K562 (cell line): ENCODE results near the gene PLCD4. TPM values are rescaled to one million over a fixed set of nuclear protein-coding genes. Genes with fewer than 3 reads are reported as not detected.

ENCODE experiments used
- ATAC-seq: fragments of 200-7000 bp; cut with Tn5 transposase; 3 replicates; pipeline ENCODE4 v1.9.1; 2020; ENCODE audit warnings: moderate library complexity
- BruUV-seq: library from RNA; stranded (reverse); fragments of 400-500 nt; replicated peaks from 2 replicates; lab custom pipeline; 2021; lab: Mats Ljungman, UMichigan
- CTCF ChIA-PET: fragments of 300-600 bp; formaldehyde crosslinking; extraction: SDS; loops from one replicate; lab custom pipeline; 2021; ENCODE audit warnings: low intra/inter-chr PET ratio; lab: Yijun Ruan, JAX
- POLR2A ChIA-PET: fragments of 300-600, 350-650 bp; sonication (Branson Sonifier 250); formaldehyde crosslinking; extraction: SDS; loops from one replicate; lab custom pipeline; 2021; ENCODE audit warnings: antibody characterized with exemption, inconsistent platforms; lab: Yijun Ruan, JAX
- DNase-seq, 4 experiments: peaks; one replicate each; pipeline versions ENCODE4 v3.0.0 to v3.0.0-alpha.2; 2011 to 2018; ENCODE audit warnings: low spot score in 3 of 4, mixed read lengths in 3 of 4; ENCODE audit errors: extremely low read depth in 1 of 4
- FAIRE-seq: peaks from 2 replicates; lab custom pipeline; 2011; peaks lifted over from hg19 to GRCh38; lab: Jason Lieb, UNC
- H2AFZ ChIP-seq: 2 replicates; pipeline ENCODE4 v1.6.0; 2011; ENCODE audit warnings: low read depth, low read length, control low read depth, inconsistent platforms
- H3K27ac ChIP-seq: fragments of 200-600 bp; 3 replicates; pipeline ENCODE4 v1.8.0; 2011; ENCODE audit warnings: low read depth, mild to moderate bottlenecking, control low read depth, inconsistent platforms, low read length, moderate library complexity, mixed read lengths; ENCODE audit errors: extremely low read depth
- H3K27me3 ChIP-seq, 2 experiments: fragments of 300-600 bp in 1 of 2; 2 replicates in 1 of 2; 3 replicates in 1 of 2; pipeline versions ENCODE4 v1.6.0 to v1.8.0; 2011; ENCODE audit warnings: inconsistent platforms in 2 of 2, low read length in 2 of 2, mild to moderate bottlenecking in 1 of 2, mixed read lengths in 1 of 2, moderate library complexity in 1 of 2; ENCODE audit not compliant: control insufficient read depth in 2 of 2, insufficient read depth in 2 of 2
- H3K36me3 ChIP-seq: fragments of 300-600 bp; 3 replicates; pipeline ENCODE4 v1.8.0; 2011; ENCODE audit warnings: mild to moderate bottlenecking, low read length, inconsistent platforms; ENCODE audit not compliant: control insufficient read depth, insufficient read depth
- H3K4me1 ChIP-seq, 2 experiments: fragments of 200-600 bp in 1 of 2; replicated peaks in 1 of 2; 2 replicates in 1 of 2; 3 replicates in 1 of 2; pipeline versions ENCODE4 v1.5.1 to v1.8.0; 2011; ENCODE audit warnings: inconsistent platforms in 2 of 2, low read length in 2 of 2, mild to moderate bottlenecking in 1 of 2, mixed read lengths in 1 of 2, moderate library complexity in 1 of 2; ENCODE audit not compliant: control insufficient read depth in 2 of 2, insufficient read depth in 2 of 2
- H3K4me2 ChIP-seq: 2 replicates; pipeline ENCODE4 v1.6.1; 2011; ENCODE audit warnings: low read length, control low read depth, inconsistent platforms, mixed read lengths; ENCODE audit not compliant: insufficient read depth
- H3K4me3 ChIP-seq: fragments of 200-600 bp; sonication (generic), shearing (Covaris generic); 2 replicates; pipeline ENCODE4 v1.5.1; 2016; ENCODE audit warnings: control low read depth, inconsistent platforms
- H3K79me2 ChIP-seq: fragments of 200-600 bp; 3 replicates; pipeline ENCODE4 v1.8.0; 2011; ENCODE audit warnings: low read length, inconsistent platforms; ENCODE audit not compliant: control insufficient read depth, insufficient read depth
- H3K9ac ChIP-seq, 2 experiments: 2 replicates each; pipeline versions ENCODE4 v1.6.0 to v1.6.1; 2011; ENCODE audit warnings: low read depth in 2 of 2, low read length in 2 of 2, control low read depth in 1 of 2, inconsistent platforms in 1 of 2, mild to moderate bottlenecking in 1 of 2, mixed read lengths in 1 of 2; ENCODE audit not compliant: insufficient read depth in 1 of 2
- H3K9me1 ChIP-seq: one replicate; pipeline ENCODE4 v1.6.0; 2011; ENCODE audit warnings: inconsistent platforms, mild to moderate bottlenecking, low read length, moderate library complexity; ENCODE audit not compliant: control insufficient read depth, insufficient read depth
- H3K9me3 ChIP-seq: replicated peaks from 2 replicates; pipeline ENCODE4 v1.5.1; 2011; ENCODE audit warnings: low read depth, low read length, inconsistent platforms; ENCODE audit not compliant: control insufficient read depth, insufficient read depth
- H4K20me1 ChIP-seq: replicated peaks from 2 replicates; pipeline ENCODE4 v1.6.1; 2011; ENCODE audit warnings: low read length, inconsistent platforms, mixed read lengths; ENCODE audit not compliant: control insufficient read depth, insufficient read depth
- ADNP ChIP-seq: fragments of 200-800 bp; sonication (Bioruptor generic); IDR thresholded peaks from 2 replicates; pipeline ENCODE4 v1.6.1; 2016; ENCODE audit warnings: missing genetic modification characterization, missing compliant biosample characterization
- BACH1 ChIP-seq: fragments of 200-800 bp; sonication (Bioruptor generic); IDR thresholded peaks from 2 replicates; pipeline ENCODE4 v1.6.1; 2016; ENCODE audit warnings: missing genetic modification characterization, missing compliant biosample characterization
- CBFB ChIP-seq: sonication (generic); formaldehyde crosslinking; IDR thresholded peaks from 2 replicates; pipeline ENCODE4 v1.4.0; 2020; ENCODE audit warnings: mild to moderate bottlenecking, missing genetic modification reagents
- ETV1 ChIP-seq: fragments of 450-650 bp; conservative IDR thresholded peaks from 2 replicates; pipeline ENCODE4 v1.6.1; 2016; ENCODE audit warnings: missing genetic modification characterization, control low read depth, low read depth, missing compliant biosample characterization
- IRF2 ChIP-seq: sonication (generic); formaldehyde crosslinking; IDR thresholded peaks from 2 replicates; pipeline ENCODE4 v1.8.1; 2022; ENCODE audit warnings: mild to moderate bottlenecking, missing genetic modification reagents
- JUND ChIP-seq, 2 experiments: IDR thresholded peaks; 2 replicates in 1 of 2; 3 replicates in 1 of 2; pipeline ENCODE4 v1.6.1; 2011; ENCODE audit warnings: borderline replicate concordance in 2 of 2, low read depth in 2 of 2, low read length in 2 of 2, improper control_type of control experiment in 1 of 2, missing biosample characterization in 1 of 2, missing genetic modification characterization in 1 of 2, missing genetic modification reagents in 1 of 2
- NR4A1 ChIP-seq, 2 experiments: fragments of 250-450 bp in 1 of 2; fragments of 450-650 bp in 1 of 2; sonication (Bioruptor Pico) in 1 of 2; IDR thresholded peaks; 2 replicates each; pipeline versions ENCODE4 v1.4.0 to v1.6.1; 2016 to 2020; ENCODE audit warnings: mild to moderate bottlenecking in 2 of 2, missing compliant biosample characterization in 1 of 2, missing genetic modification characterization in 1 of 2, moderate library complexity in 1 of 2
- YY1 ChIP-seq, 3 experiments: IDR thresholded peaks; 2 replicates each; pipeline ENCODE4 v1.6.1; 2011; ENCODE audit warnings: low read length in 2 of 3, mild to moderate bottlenecking in 2 of 3, moderate library complexity in 2 of 3, borderline replicate concordance in 1 of 3, control low read depth in 1 of 3, low read depth in 1 of 3; ENCODE audit not compliant: insufficient read depth in 3 of 3, insufficient replicate concordance in 2 of 3, control insufficient read depth in 1 of 3, insufficient read length in 1 of 3; ENCODE audit errors: extremely low read depth in 1 of 3
- ZNF436 ChIP-seq: fragments of 250-450, 450-650 bp; sonication (Bioruptor Pico); formaldehyde crosslinking; IDR thresholded peaks from 2 replicates; pipeline ENCODE4 v1.7.0; 2020; ENCODE audit warnings: mild to moderate bottlenecking
- ZNF785 ChIP-seq: fragments of 250-450 bp; sonication (Bioruptor Pico); IDR thresholded peaks from 2 replicates; pipeline ENCODE4 v1.4.0; 2020; ENCODE audit warnings: mild to moderate bottlenecking
- WGBS: fragments of 100-300 bp; shearing (Covaris generic); methylation state at CpG from one replicate; pipeline ENCODE4 v1.1.6; 2016; ENCODE audit warnings: low coverage, mixed read lengths; ENCODE audit not compliant: insufficient coverage; ENCODE audit errors: missing lambda C conversion rate; 5-methylcytosine and 5-hydroxymethylcytosine counted together
- in situ Hi-C: fragments of 300-500 bp; cut with MboI; formaldehyde crosslinking; loops from 4 replicates; pipeline ENCODE4 v1.15.0; 2018; ENCODE audit warnings: inconsistent platforms, mixed read lengths
- intact Hi-C: fragments of 100-400 bp; cut with micrococcal nuclease; formaldehyde crosslinking; loops from 2 replicates; pipeline ENCODE4 v1.14.2; 2022
- polyA plus RNA-seq, 8 experiments: library from polyadenylated mRNA; depleted of rRNA in 4 of 8; stranded (reverse) in 5 of 8; unstranded in 3 of 8; fragments of >200 nt; fragmentation: Nextera tagmentation in 2 of 8; fragmentation: Illumina TruSeq in 1 of 8; extraction: Ambion mirVana in 2 of 8; extraction: Trizol in 1 of 8; gene quantifications; 2 replicates each; pipeline versions ENCODE4 v1.2.1 to v1.2.3, GENCODE V29; 2011 to 2014; ENCODE audit warnings: inconsistent platforms in 1 of 8, missing spikeins in 1 of 8
- total RNA-seq, 7 experiments: library from RNA; depleted of rRNA in 6 of 7; stranded (reverse); fragments of >200 nt in 6 of 7; fragmentation: Illumina TruSeq in 2 of 7; extraction: Trizol in 2 of 7; gene quantifications; 2 replicates each; pipeline versions ENCODE4 v1.2.1 to v1.2.3, GENCODE V29; 2011 to 2021; ENCODE audit warnings: low replicate concordance in 1 of 7
- TF ChIP-seq, protein P1 (sequence below): fragments of 250-450 bp; sonication (Bioruptor Pico); IDR thresholded peaks from 2 replicates; pipeline ENCODE4 v1.5.0; 2020; ENCODE audit warnings: mild to moderate bottlenecking, borderline replicate concordance

The PLCD4 gene
- total and polyA plus RNA-seq, 9 of the 15 experiments (the other 6 are each of a cell fraction or from before 2014, with no cell fraction given) = 0.13 to 0.38 TPM; not detected in 7

DNA sequence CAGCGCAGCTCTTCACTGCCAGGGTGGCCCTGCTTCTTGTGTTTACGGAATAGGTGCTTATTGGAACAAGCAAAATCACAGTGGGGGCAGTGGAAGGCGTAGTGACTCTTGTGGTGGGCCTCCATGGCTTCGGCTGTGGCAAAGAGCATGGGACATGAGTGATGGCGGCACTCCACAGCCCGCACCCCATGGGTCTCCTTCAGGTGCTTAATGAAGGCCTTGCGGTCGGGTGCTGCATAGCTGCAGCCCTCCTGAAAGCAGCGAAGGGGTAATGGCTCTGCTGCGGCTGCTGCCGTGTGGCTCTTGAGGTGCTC is 41.0 kb downstream of the PLCD4 start:
- TF ChIP-seq IRF2 = no peak
- TF ChIP-seq ZNF436 (CRISPR knock-in tag) = no peak
- no peak for TF ChIP-seq YY1 (IDR thresholded peaks at IDR 0.05; ENCODE audit: borderline replicate concordance in 1 of 3, control insufficient read depth in 1 of 3, extremely low read depth in 1 of 3, insufficient read depth in 3 of 3, insufficient read length in 1 of 3, insufficient replicate concordance in 2 of 3, low read depth in 1 of 3, low read length in 2 of 3)
- Histone ChIP-seq H4K20me1 (no peaks in the 10 kb centered on the region), H3K79me2 (0 out of 3 replicates have a peak, but pooled peaks cover 4% of the 10 kb centered on the region), H3K27ac (no peak overlapping the region), H3K27me3 (no peaks in the 10 kb centered on the region), H3K9me3 (no peaks in the 10 kb centered on the region), H3K36me3 (peaks cover 86% of the 10 kb centered on the region), H3K9me1 (no peaks in the 10 kb centered on the region), H3K4me2 (no peak overlapping the region), H3K4me1 (no peaks in the 10 kb centered on the region), H2AFZ (no peak overlapping the region), H3K9ac (peak overlapping the region in 1 of 2 experiments; percentile 69; a peak in 1 of 4 replicates), H3K4me3 (no peak overlapping the region)
- BruUV-seq = no TSS peak
- ATAC-seq = peak; percentile 51
- CTCF ChIA-PET = interaction anchor here (0.9 kb wide), 1 partner anchor 375 kb away, joined by 5 read pairs; no protein-coding TSS in a partner anchor
- WGBS = 82% methylated on average over 10 of the region's 11 CpGs
- in situ Hi-C loops = no loop called here
- intact Hi-C loops = loop anchor here (10.0 kb wide), 2 partner anchors 244 to 374 kb away; partner anchors contain the start of genes AAMP and PNKD
- DNase-seq = no peak
- POLR2A ChIA-PET = interaction anchor here (0.7 kb wide), 1 partner anchor 20 kb away, joined by 3 read pairs; no protein-coding TSS in a partner anchor
- FAIRE-seq = no peak

DNA sequence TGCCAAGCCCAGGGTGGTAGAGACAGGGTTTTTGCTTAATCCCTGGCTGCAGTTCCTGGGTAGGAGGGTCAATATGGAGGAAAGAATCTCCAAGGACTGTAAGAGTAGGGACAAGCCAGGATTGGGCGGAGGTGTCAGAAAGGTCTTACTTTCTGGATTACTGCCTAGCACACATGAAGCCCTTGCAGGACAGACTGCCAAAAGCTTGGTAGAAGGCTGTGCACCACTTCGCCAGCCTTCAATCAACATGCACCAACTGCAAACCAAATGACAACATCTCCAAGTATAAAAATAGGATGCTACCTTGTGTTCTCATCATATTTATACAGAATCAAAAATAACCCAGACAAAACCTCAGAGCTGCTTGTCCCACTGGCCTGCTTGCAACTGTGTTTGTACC is 48.1 kb downstream of the PLCD4 start:
- ChIA-PET CTCF (no interaction called here), POLR2A (no interaction called here)
- no peaks in the 10 kb centered on the region for H4K20me1 ChIP-seq
- H3K4me3 ChIP-seq = no peak overlapping the region
- H3K27ac ChIP-seq = no peak overlapping the region
- ATAC-seq (no peak), FAIRE-seq (no peak), DNase-seq (no peak)
- H3K9me3 ChIP-seq = no peaks in the 10 kb centered on the region
- no peak overlapping the region for H2AFZ ChIP-seq
- no peak for TF ChIP-seq CBFB (CRISPR knock-in tag)
- no peak for TF ChIP-seq ZNF785
- TF ChIP-seq JUND (IDR thresholded peaks at IDR 0.05; ENCODE audit: borderline replicate concordance, low read depth, low read length) = no peak
- TF ChIP-seq JUND (tag; IDR thresholded peaks at IDR 0.05; ENCODE audit: borderline replicate concordance, low read depth, low read length) = no peak
- TF ChIP-seq BACH1 = no peak
- TF ChIP-seq ETV1 = no peak
- no peak for TF ChIP-seq NR4A1 (CRISPR knock-in tag; IDR thresholded peaks at IDR 0.05)
- TF ChIP-seq NR4A1 (tag; IDR thresholded peaks at IDR 0.05) = no peak
- TF ChIP-seq, protein P1, sequence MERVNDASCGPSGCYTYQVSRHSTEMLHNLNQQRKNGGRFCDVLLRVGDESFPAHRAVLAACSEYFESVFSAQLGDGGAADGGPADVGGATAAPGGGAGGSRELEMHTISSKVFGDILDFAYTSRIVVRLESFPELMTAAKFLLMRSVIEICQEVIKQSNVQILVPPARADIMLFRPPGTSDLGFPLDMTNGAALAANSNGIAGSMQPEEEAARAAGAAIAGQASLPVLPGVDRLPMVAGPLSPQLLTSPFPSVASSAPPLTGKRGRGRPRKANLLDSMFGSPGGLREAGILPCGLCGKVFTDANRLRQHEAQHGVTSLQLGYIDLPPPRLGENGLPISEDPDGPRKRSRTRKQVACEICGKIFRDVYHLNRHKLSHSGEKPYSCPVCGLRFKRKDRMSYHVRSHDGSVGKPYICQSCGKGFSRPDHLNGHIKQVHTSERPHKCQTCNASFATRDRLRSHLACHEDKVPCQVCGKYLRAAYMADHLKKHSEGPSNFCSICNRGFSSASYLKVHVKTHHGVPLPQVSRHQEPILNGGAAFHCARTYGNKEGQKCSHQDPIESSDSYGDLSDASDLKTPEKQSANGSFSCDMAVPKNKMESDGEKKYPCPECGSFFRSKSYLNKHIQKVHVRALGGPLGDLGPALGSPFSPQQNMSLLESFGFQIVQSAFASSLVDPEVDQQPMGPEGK (CRISPR knock-in tag) = no peak
- no peak for TF ChIP-seq ADNP
- peaks cover 6 to 14% of the 10 kb centered on the region in 2 experiments; a peak in 3 of 5 replicates for H3K4me1 ChIP-seq
- H3K79me2 ChIP-seq = peaks cover 30% of the 10 kb centered on the region
- H3K9ac ChIP-seq = 0 out of 4 replicates have a peak overlapping the region, but pooled peaks of 1 of the 2 experiments have one; percentile 27
- no peak overlapping the region for H3K4me2 ChIP-seq
- BruUV-seq = no TSS peak
- peaks cover 63% of the 10 kb centered on the region; the same call in 2 of the 3 replicates for H3K36me3 ChIP-seq
- in situ Hi-C loops = no loop called here
- peaks cover 6% of the 10 kb centered on the region for H3K9me1 ChIP-seq
- no peaks in the 10 kb centered on the region for H3K27me3 ChIP-seq
- intact Hi-C loops = no loop called here
- WGBS = 95% methylated on average over 2 of the region's 2 CpGs
